ENCODE measurements around the gene ZNF189.

The ZNF189 gene

GRCh38 chr9:101398068-101398929, at the start of gene ZNF189, which contains the start of gene MRPL50:
Gene ZNF189, plus strand, starts transcription at chr9:101398851. Its CDS starts 306 bp downstream, at chr9:101399157.
Gene MRPL50, minus strand, starts transcription at chr9:101398618. Its CDS starts 26 bp downstream, at chr9:101398592.
- peak; percentile 89 for DNase-seq (ENCODE audit: low spot score)

GRCh38 chr9:101350285-101350684, 48.4 kb upstream of the ZNF189 start:
- no peak for DNase-seq (ENCODE audit: low spot score)

- DNase-seq (ENCODE audit: low spot score) = no peak
Measured at GRCh38 chr9:101352892-101353463, 45.7 kb upstream of the ZNF189 start.

- DNase-seq (ENCODE audit: low spot score) = no peak
Measured at GRCh38 chr9:101353683-101354082, 45.0 kb upstream of the ZNF189 start.

GRCh38 chr9:101354143-101354764, 44.4 kb upstream of the ZNF189 start:
- DNase-seq (ENCODE audit: low spot score) = no peak

GRCh38 chr9:101354765-101355708, 43.6 kb upstream of the ZNF189 start:
- no peak for DNase-seq (ENCODE audit: low spot score)

- no peak for DNase-seq (ENCODE audit: low spot score)
Measured at GRCh38 chr9:101356619-101357018, 42.0 kb upstream of the ZNF189 start.

GRCh38 chr9:101359679-101360078, 39.0 kb upstream of the ZNF189 start:
- DNase-seq (ENCODE audit: low spot score) = no peak

- DNase-seq (ENCODE audit: low spot score) = no peak
Measured at GRCh38 chr9:101360647-101361046, 38.0 kb upstream of the ZNF189 start.

- DNase-seq (ENCODE audit: low spot score) = no peak
Measured at GRCh38 chr9:101362450-101362849, 36.2 kb upstream of the ZNF189 start.

GRCh38 chr9:101365181-101365580, 33.5 kb upstream of the ZNF189 start:
- DNase-seq (ENCODE audit: low spot score) = no peak

- DNase-seq (ENCODE audit: low spot score) = no peak
Measured at GRCh38 chr9:101366038-101366756, 32.5 kb upstream of the ZNF189 start.

- no peak for DNase-seq (ENCODE audit: low spot score)
Measured at GRCh38 chr9:101367323-101367722, 31.3 kb upstream of the ZNF189 start.

- DNase-seq (ENCODE audit: low spot score) = no peak
Measured at GRCh38 chr9:101369286-101369685, 29.4 kb upstream of the ZNF189 start.

GRCh38 chr9:101369884-101370531, 28.6 kb upstream of the ZNF189 start:
- DNase-seq (ENCODE audit: low spot score) = no peak

GRCh38 chr9:101371813-101372212, 26.8 kb upstream of the ZNF189 start:
- no peak for DNase-seq (ENCODE audit: low spot score)

GRCh38 chr9:101372327-101373118, 26.1 kb upstream of the ZNF189 start:
- DNase-seq (ENCODE audit: low spot score) = no peak

- DNase-seq (ENCODE audit: low spot score) = no peak
Measured at GRCh38 chr9:101375546-101375945, 23.1 kb upstream of the ZNF189 start.

GRCh38 chr9:101376111-101376848, 22.4 kb upstream of the ZNF189 start:
- no peak for DNase-seq (ENCODE audit: low spot score)

Measured in hepatic stellate cell (primary cell).